ENCODE data around the gene RUVBL1.
A peak's percentile ranks its signal among the peaks of the same experiment; 100 is the strongest.

Gene RUVBL1

DNA sequence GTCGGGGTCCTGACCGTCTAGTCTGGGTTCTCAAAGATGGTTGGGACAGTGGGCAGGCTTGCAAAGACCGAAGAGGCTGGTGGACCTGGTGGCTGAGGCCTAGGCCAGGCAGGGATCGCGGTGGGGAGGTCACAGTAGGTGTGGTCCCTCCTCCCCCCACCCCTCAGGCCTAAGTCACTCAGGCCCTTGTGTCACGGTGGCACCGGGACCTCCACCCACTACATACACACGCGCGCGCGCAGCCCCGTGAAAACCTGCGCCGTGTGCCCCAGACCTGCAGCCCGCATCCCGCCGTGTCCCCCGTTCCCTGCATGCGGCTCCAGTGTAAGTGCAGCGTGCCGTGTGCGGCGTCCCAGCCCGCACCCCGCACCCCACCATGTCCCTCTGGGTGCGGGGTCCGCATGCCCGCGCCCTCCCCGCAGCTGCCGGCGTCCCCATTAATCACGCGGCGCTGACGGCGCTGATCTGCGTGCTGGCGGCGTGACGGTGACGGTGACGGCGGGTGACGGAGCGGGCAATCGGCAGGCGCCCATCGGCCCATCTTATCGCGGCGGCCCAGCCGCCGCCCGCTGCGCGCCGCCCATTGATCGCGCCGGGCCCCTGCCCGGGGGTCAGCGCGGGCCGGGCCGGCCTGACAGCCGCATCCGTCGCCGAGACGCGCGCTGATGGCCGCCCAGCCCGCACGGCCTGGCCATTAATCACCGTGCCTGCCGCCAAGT is 47.0 kb downstream of the RUVBL1 start:
- H3K4me2 ChIP-seq (ENCODE audit: low read length): peak overlapping the region; percentile 72

DNA sequence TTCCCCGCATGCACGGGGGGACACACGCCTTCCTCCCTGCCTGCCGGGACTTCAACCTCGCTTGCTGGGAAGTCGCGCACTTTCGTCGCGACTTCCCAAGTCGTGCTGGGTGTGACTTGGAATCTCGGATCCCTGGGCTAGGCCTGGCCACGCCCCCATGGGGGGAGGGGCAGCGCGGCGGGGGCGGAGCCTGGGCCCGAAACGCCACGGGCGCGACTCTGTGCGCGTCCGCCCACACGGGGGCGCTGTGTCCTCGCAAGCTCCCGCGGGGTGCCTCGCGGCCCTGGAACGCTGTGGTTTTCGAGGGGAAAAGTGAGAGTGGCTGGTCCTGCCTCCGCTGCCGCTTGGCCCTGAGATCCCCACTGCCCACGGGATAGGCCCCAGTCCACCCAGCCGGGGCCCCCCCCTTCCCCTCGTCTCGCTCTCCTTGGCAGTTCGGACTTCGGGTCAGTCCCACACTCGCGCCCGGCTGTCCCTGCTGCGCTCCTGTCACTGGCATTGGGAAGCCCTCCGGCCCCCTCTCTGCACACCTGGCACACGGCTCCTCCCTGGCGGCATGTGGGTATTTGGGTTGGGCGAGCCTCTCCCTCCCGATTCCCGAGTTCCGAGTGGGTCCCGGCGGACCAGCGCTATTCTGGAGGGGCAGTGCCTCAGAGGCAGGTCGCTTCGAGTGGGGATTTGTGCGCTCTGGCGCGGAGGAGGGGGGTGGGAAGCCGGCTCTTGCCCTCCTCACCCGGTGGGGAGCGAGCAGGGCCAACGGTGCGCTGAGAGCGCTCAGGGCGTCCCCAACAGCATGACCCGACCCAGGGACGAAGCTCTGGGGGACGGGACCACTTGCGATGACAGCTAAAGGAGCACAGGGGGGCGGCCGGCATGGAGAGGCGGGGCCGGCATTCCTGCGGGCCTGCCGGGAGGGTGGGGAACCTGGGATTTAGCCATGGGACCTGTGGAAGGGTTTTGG is 47.8 kb downstream of the RUVBL1 start:
- Histone ChIP-seq H3F3A (ENCODE audit: control insufficient read depth, insufficient read depth) (peaks cover 17% of the 10 kb centered on the region), H3K4me1 (ENCODE audit: control insufficient read depth, low read length) (peaks cover 25% of the 10 kb centered on the region), H3K36me3 (ENCODE audit: control insufficient read depth, low read length) (peaks cover 72% of the 10 kb centered on the region), H3K27me3 (ENCODE audit: control insufficient read depth, low read length) (no peaks in the 10 kb centered on the region), H3K79me2 (ENCODE audit: control insufficient read depth, low read length) (peaks cover 29% of the 10 kb centered on the region), H3K27ac (ENCODE audit: low read depth, low read length) (no peak overlapping the region), H3K9me3 (ENCODE audit: control insufficient read depth, insufficient read depth, low read length) (no peaks in the 10 kb centered on the region), H3K9me2 (replicated peaks; ENCODE audit: control insufficient read depth, low read length) (no peaks in the 10 kb centered on the region), H3K4me3 (ENCODE audit: low read length) (peak overlapping the region; percentile 61), H3K4me2 (ENCODE audit: low read length) (peak overlapping the region; percentile 72), H4K20me1 (ENCODE audit: control insufficient read depth, insufficient read depth, low read depth, low read length) (peaks cover 21% of the 10 kb centered on the region)
- TF ChIP-seq, protein P1, sequence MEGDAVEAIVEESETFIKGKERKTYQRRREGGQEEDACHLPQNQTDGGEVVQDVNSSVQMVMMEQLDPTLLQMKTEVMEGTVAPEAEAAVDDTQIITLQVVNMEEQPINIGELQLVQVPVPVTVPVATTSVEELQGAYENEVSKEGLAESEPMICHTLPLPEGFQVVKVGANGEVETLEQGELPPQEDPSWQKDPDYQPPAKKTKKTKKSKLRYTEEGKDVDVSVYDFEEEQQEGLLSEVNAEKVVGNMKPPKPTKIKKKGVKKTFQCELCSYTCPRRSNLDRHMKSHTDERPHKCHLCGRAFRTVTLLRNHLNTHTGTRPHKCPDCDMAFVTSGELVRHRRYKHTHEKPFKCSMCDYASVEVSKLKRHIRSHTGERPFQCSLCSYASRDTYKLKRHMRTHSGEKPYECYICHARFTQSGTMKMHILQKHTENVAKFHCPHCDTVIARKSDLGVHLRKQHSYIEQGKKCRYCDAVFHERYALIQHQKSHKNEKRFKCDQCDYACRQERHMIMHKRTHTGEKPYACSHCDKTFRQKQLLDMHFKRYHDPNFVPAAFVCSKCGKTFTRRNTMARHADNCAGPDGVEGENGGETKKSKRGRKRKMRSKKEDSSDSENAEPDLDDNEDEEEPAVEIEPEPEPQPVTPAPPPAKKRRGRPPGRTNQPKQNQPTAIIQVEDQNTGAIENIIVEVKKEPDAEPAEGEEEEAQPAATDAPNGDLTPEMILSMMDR (IDR thresholded peaks at IDR 0.05; ENCODE audit: low read depth, low read length, poor library complexity, severe bottlenecking): peak; percentile 95
- no peak for TF ChIP-seq EZH2phosphoT487 (IDR thresholded peaks at IDR 0.05; ENCODE audit: borderline replicate concordance, low read length)

More for the DNA sequence above, 47.0 kb downstream of the RUVBL1 start:
- Histone ChIP-seq H3K36me3 (ENCODE audit: control insufficient read depth, low read length) (peaks cover 72% of the 10 kb centered on the region), H3K27me3 (ENCODE audit: control insufficient read depth, low read length) (no peaks in the 10 kb centered on the region), H4K20me1 (ENCODE audit: control insufficient read depth, insufficient read depth, low read depth, low read length) (peaks cover 21% of the 10 kb centered on the region), H3F3A (ENCODE audit: control insufficient read depth, insufficient read depth) (peaks cover 17% of the 10 kb centered on the region), H3K9me2 (replicated peaks; ENCODE audit: control insufficient read depth, low read length) (no peaks in the 10 kb centered on the region), H3K27ac (ENCODE audit: low read depth, low read length) (no peak overlapping the region), H3K4me1 (ENCODE audit: control insufficient read depth, low read length) (peaks cover 25% of the 10 kb centered on the region), H3K79me2 (ENCODE audit: control insufficient read depth, low read length) (peaks cover 22% of the 10 kb centered on the region), H3K4me3 (ENCODE audit: low read length) (peak overlapping the region; percentile 44; the same call in 1 of the 2 replicates), H3K9me3 (ENCODE audit: control insufficient read depth, insufficient read depth, low read length) (no peaks in the 10 kb centered on the region)
- TF ChIP-seq EZH2phosphoT487 (IDR thresholded peaks at IDR 0.05; ENCODE audit: borderline replicate concordance, low read length): no peak
- TF ChIP-seq, protein P1 (IDR thresholded peaks at IDR 0.05; ENCODE audit: low read depth, low read length, poor library complexity, severe bottlenecking): no peak

- H3K36me3 ChIP-seq (ENCODE audit: control insufficient read depth, low read length): peaks cover 72% of the 10 kb centered on the region
- TF ChIP-seq, protein P1 (IDR thresholded peaks at IDR 0.05; ENCODE audit: low read depth, low read length, poor library complexity, severe bottlenecking): no peak
- TF ChIP-seq EZH2phosphoT487 (IDR thresholded peaks at IDR 0.05; ENCODE audit: borderline replicate concordance, low read length): no peak
- H4K20me1 ChIP-seq (ENCODE audit: control insufficient read depth, insufficient read depth, low read depth, low read length): peaks cover 21% of the 10 kb centered on the region
- H3K27me3 ChIP-seq (ENCODE audit: control insufficient read depth, low read length): no peaks in the 10 kb centered on the region
- H3K9me2 ChIP-seq (replicated peaks; ENCODE audit: control insufficient read depth, low read length): no peaks in the 10 kb centered on the region
- H3K4me2 ChIP-seq (ENCODE audit: low read length): no peak overlapping the region
- peaks cover 17% of the 10 kb centered on the region for H3F3A ChIP-seq (ENCODE audit: control insufficient read depth, insufficient read depth)
- H3K27ac ChIP-seq (ENCODE audit: low read depth, low read length): no peak overlapping the region
- peaks cover 31% of the 10 kb centered on the region for H3K79me2 ChIP-seq (ENCODE audit: control insufficient read depth, low read length)
- no peaks in the 10 kb centered on the region for H3K9me3 ChIP-seq (ENCODE audit: control insufficient read depth, insufficient read depth, low read length)
- no peak overlapping the region for H3K4me3 ChIP-seq (ENCODE audit: low read length)
- peaks cover 25% of the 10 kb centered on the region for H3K4me1 ChIP-seq (ENCODE audit: control insufficient read depth, low read length)
Measured at GRCh38 chr3:128074851-128075521, 48.6 kb downstream of the RUVBL1 start.

All from DOHH2 (cell line).